ENCODE data around the gene LRP1. TPM values are rescaled to one million over a fixed set of nuclear protein-coding genes. Genes with fewer than 3 reads are reported as not detected.

The LRP1 gene
- total and polyA plus RNA-seq, 2 of the 4 experiments (the other 2 are of a cell fraction) = 73.1 to 142 TPM

GRCh38 chr12:57133916-57134315 is 5.6 kb downstream of the LRP1 start:
- no peak for TF ChIP-seq CTCF (conservative IDR thresholded peaks at IDR 0.05; ENCODE audit: low read depth, low read length)
- TF ChIP-seq MXI1 (IDR thresholded peaks at IDR 0.05; ENCODE audit: borderline replicate concordance, low read depth, low read length) = no peak
- no peak for TF ChIP-seq POLR2A (IDR thresholded peaks at IDR 0.05; ENCODE audit: low read depth, low read length)
- TF ChIP-seq RCOR1 (IDR thresholded peaks at IDR 0.05; ENCODE audit: insufficient replicate concordance, low read length) = no peak
- no peak for TF ChIP-seq FOS (IDR thresholded peaks at IDR 0.05; ENCODE audit: low read depth, low read length)
- TF ChIP-seq RFX5 (IDR thresholded peaks at IDR 0.05; ENCODE audit: low read depth, low read length) = no peak
- no peak for TF ChIP-seq CEBPB (IDR thresholded peaks at IDR 0.05; ENCODE audit: low read depth, low read length)
- H2AK9ac ChIP-seq (replicated peaks; ENCODE audit: low read depth, low read length, poor library complexity) = peak overlapping the region; percentile 95
- BruUV-seq (replicated peaks) = no TSS peak
- peak overlapping the region; percentile 11; the same call in 1 of the 2 replicates for H3K18ac ChIP-seq (ENCODE audit: low read depth, low read length)
- POLR2A ChIA-PET (ENCODE audit: unreplicated experiment) = no interaction called here
- H4K5ac ChIP-seq (ENCODE audit: low read depth, low read length) = peak overlapping the region; percentile 26; the same call in 1 of the 2 replicates
- H3K4me2 ChIP-seq (ENCODE audit: low read depth, low read length) = peak overlapping the region; percentile 55
- H3K4ac ChIP-seq (ENCODE audit: low read depth, low read length) = peak overlapping the region; percentile 87
- H3K56ac ChIP-seq (ENCODE audit: extremely low read depth, insufficient read depth, low read length) = peak overlapping the region; percentile 50; the same call in 1 of the 2 replicates
- no peak overlapping the region for H3K9ac ChIP-seq (ENCODE audit: low read depth, low read length)
- peak overlapping the region; percentile 55 for H2BK5ac ChIP-seq (ENCODE audit: low read depth, low read length, poor library complexity, severe bottlenecking)
- peak overlapping the region; percentile 25; the same call in 1 of the 3 replicates for H2BK15ac ChIP-seq (ENCODE audit: low read depth, low read length)
- H3K36me3 ChIP-seq (ENCODE audit: control insufficient read depth, insufficient read depth, low read length) = peaks cover 31% of the 10 kb centered on the region
- peak overlapping the region; percentile 28 to 58; a peak in 2 of 4 replicates for H4K8ac ChIP-seq (ENCODE audit: low read depth in 2 of 2, low read length in 2 of 2)
- H2AK5ac ChIP-seq (ENCODE audit: low read depth, low read length) = peak overlapping the region; percentile 83
- peaks cover 89% of the 10 kb centered on the region for H4K20me1 ChIP-seq (ENCODE audit: insufficient read depth, low read length)
- CTCF ChIA-PET = no interaction called here
- in situ Hi-C loops (cut with MboI; ENCODE audit: low sequenced_read_pairs) = no loop called here
- peak overlapping the region; percentile 84 for H2BK120ac ChIP-seq (ENCODE audit: low read depth, low read length)
- peaks cover 59% of the 10 kb centered on the region for H3K4me1 ChIP-seq (ENCODE audit: control insufficient read depth, insufficient read depth, low read length)
- peak overlapping the region; percentile 66 for H3K27ac ChIP-seq (ENCODE audit: insufficient read depth, low read length)
- peak overlapping the region; percentile 84 for H3K23ac ChIP-seq (ENCODE audit: low read depth, low read length)
- 41% methylated on average over 2 of the region's 6 CpGs; no CpG with 5 or more reads in 1 of the 2 experiments for WGBS, 2 experiments (ENCODE audit: extremely low coverage in 2 of 2, insufficient read length in 1 of 2)
- H3K9me1 ChIP-seq (ENCODE audit: insufficient read depth, low read length) = peaks cover 36% of the 10 kb centered on the region
- H3K14ac ChIP-seq (replicated peaks; ENCODE audit: low read depth, low read length) = peak overlapping the region; percentile 70; the same call in 1 of the 2 replicates
- peak overlapping the region; percentile 57 for H2BK20ac ChIP-seq (ENCODE audit: low read depth, low read length)
- DNase-seq (no peak), ATAC-seq (ENCODE audit: low read depth) (no peak)
- intact Hi-C loops (cut with micrococcal nuclease) = no loop called here
- H3K27me3 ChIP-seq (ENCODE audit: control insufficient read depth, insufficient read depth, low read length) = no peaks in the 10 kb centered on the region
- no peak overlapping the region for H3K4me3 ChIP-seq (ENCODE audit: insufficient read depth, low read depth, low read length)
- peaks cover 38 to 88% of the 10 kb centered on the region in 2 experiments for H3K79me1 ChIP-seq (ENCODE audit: low read depth in 1 of 2, low read length in 2 of 2)
- dilution Hi-C loops (cut with HindIII; ENCODE audit: low sequenced_read_pairs, unreplicated experiment) = no loop called here
- no peaks in the 10 kb centered on the region for H3K9me3 ChIP-seq (ENCODE audit: control insufficient read depth, insufficient read depth, low read length)
- peak overlapping the region; percentile 37 for H2AFZ ChIP-seq (replicated peaks; ENCODE audit: low read length, poor library complexity)
- peak overlapping the region; percentile 88 for H4K91ac ChIP-seq (ENCODE audit: insufficient read depth, low read depth, low read length)

All from IMR-90 (cell line).